Stimulated activated CD4-positive, alpha-beta T cell treated with anti-CD3 and anti-CD28 coated beads, Interleukin-12 subunit alpha, Interleukin-12 subunit beta, amount 100 ng/mL, for 4 hours (primary cell): Measurements from ENCODE around the gene PTPRN.
A peak's percentile ranks its signal among the peaks of the same experiment; 100 is the strongest.
"Not testable (repeated sequence)": the region's sequence is repeated elsewhere in the genome, so short reads cannot be mapped to it uniquely, and the experiment has no call there.

Source experiments
- DNase-seq: peaks from one replicate; pipeline ENCODE4 v3.0.0-alpha.2; 2020

PTPRN gene

DNA sequence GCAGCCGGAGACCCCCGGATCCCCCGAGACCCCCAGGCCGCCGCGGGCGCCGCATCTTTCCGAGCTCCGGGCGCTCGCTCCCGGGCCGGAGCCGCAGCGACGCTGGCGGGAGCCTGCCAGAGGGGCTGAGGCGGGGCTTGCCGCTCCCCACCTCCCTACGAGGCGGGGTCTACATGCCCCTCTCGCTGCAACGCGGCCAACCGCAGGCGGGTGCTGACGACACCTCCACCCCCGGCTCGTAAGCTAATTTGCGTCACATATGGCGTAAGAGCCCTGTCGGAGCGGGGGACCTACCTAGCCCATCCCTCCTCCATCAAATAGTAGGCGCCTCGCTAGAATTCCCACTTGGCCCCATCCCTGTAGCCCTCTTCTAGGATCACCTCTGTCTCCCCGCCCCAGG is at the start of gene PTPRN:
Gene PTPRN, minus strand, starts transcription at position 124 of the 400 bp plus-strand sequence. Its CDS starts 69 bp downstream, at position 55.
- DNase-seq = no peak

DNA sequence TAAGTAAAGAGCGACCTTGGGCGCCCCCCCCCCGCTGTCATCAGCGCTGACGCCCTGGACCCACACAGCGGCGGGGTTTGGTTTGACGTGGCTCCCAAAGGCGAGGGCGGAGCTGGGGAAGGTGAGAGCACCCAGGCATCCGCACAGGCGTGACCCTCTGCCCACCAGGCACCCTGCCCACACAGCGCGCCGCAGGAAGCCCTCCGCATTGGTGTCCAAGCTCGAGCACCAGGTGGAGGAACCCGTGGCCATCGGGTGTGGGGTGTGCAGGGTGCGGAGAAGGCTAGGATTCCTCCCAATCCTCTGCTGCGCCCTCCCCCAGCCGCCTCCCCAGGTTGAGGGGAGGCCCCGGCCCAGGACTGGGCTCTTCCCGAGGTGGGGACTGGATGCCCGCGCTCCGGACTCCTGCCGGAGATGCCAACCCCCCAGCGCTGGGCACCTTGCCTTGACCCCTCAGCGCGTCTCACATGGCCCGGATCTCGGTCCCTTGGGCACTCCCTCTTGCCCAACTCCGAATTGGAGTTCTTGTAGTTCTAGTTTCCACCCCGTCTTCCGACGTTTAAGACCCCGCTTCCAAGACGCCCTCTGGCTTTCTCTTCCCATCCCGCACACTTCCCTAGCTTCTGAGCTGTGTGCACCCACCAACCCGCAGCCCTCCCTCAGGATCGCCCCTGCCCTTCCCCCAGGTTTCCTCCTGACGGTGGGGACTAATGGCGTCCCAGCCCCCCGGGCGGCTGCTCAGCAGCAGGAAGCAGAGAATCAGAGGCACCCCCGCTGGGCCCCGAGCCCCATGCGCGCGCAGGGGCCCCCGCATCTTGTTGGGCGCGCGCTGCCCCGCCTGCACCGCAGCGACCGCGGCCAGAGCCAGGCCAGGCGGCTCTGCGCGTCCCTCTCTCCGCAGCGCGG is 49.2 kb upstream of the PTPRN start:
- no peak for DNase-seq

DNA sequence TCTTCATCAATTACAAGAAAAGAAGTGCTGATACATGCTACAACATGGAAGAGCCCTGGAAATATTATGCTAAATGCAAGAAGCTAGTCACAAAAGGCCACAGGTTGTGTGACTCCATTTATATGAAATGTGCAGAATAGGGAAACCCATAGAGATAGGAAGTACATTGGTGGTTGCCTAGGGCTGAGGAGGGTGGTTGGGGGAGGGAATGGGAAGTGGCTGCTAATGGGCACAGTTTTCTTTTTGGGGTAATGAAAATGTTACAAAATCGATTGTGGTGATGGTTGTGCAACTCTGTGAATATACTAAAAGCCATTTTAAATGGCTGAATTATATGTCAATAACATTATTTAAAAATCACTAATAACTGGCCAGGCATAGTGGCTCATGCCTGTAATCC is 47.6 kb upstream of the PTPRN start:
- DNase-seq = no peak

GRCh38 chr2:219354582-219354981 is 45.4 kb upstream of the PTPRN start:
- DNase-seq = no peak

DNA sequence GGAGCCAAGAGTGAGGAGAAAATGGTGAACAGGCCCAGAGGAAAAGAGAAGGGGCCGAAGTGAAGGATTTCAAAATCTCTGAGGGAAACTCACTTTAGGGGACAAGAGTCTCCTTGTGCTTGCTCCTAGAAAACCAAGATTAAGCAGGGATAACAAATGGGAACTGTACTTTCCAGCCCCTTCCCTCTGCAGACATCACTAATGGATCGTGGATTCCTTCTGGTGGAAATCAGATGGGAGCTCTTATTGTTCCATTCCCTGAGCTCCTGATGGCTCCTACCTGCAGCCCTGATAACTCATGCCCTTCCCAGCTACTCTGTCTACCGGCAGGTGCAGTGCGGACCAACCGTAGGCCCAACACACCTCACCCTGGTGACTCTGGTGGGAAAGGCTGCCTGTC is 43.9 kb upstream of the PTPRN start:
- no peak for DNase-seq

- peak; percentile 60 for DNase-seq
Observed at GRCh38 chr2:219352448-219353023, 43.3 kb upstream of the PTPRN start.

GRCh38 chr2:219350710-219351221 is 41.6 kb upstream of the PTPRN start:
- no peak for DNase-seq

- DNase-seq = no peak
Observed at GRCh38 chr2:219350215-219350614, 41.0 kb upstream of the PTPRN start.

DNA sequence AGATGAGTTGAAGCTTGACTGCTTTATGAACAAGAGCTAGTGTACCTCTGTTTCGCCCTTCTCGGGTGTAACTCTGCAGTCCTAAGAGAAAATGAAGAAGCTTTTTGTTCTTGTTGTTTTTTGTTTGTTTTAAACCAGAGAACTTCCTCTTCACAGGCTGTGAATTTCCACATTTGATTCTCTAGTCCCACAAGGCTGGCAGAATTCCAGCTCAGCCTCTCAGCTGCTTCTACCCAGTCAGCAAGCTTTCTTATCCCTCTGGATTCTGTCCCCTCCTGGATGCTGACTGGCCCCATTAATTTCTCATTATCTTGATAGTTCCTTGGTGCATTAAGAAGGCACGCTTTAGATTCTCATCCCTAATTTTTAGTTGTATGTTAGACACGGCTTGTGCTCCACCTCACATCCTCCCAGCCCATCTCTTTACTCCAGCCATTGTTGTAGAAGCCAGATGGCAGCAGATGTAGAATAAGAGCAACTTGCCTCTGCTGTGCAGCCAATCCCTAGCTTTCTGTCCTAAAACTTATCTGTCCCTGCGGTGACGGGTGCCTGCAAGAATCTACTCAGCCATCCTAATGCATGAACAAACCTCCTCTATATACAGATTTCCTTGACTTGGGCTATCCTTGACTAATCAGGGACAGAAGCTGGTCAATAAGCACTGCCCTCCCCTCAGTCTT is 35.7 kb upstream of the PTPRN start:
- no peak for DNase-seq

DNA sequence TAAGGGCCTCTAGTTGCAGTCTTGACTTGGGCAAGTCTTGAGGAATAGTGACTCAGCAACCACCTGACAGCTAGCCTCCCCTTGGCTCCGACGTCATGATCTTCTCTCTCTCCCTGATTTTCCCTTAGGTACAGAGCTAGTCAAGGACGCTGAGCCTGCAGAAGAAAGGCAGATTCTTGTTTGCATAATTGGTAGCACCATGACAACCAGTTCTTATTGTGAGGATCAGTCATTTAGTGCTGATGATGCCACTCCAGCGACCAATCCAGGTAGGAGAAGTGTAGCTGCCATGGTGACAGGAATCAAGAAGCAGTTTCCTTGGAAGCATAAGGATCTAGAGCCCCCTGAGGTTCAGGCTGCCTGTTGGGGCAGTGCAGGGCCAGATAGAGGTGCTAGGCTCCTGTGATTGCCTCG is 26.2 kb upstream of the PTPRN start:
- DNase-seq = no peak

DNA sequence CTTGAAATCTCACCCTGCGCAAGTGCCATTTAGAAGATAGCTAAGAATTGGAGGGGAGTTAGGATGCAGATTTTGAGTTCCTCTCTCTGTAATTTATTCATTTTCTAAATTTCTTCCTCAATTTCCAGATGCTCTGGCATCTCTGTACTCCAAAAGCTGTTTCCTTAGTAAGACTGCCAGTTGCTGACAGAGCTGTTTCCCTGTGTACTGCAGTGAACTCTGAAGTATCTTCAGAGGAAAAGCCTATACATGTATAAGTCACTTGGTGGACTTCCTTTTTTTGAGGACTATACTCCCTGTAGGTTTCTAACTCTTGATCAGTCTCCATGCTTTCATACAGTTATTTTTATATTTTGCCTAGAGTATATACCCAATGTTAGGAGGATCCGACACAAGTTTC is 24.9 kb upstream of the PTPRN start:
- no peak for DNase-seq

DNA sequence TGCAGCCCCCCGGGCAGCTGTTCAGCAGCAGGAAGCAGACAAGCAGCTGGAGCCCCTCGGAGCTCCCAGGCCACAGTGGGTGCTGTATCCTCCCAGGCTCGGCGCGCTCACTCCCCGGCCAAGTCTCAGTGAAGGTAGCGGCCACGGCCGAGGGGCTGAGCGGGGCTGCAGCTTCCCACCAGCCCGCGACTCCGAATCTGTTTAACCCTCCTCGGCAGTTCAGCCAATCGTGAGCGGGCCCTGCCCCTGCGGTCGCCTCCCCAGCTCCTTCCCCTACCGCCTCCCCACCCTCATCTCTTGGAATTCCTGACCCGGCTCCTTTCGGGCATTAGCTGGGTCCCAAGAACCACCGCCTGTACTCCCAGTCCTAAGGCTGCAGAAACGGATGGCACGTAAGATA is 23.3 kb upstream of the PTPRN start, which contains the start of gene RESP18:
Gene RESP18, minus strand, starts transcription at position 203 of the 400 bp plus-strand sequence.
- DNase-seq = no peak

GRCh38 chr2:219331560-219332213 is 22.5 kb upstream of the PTPRN start:
- peak; percentile 17 for DNase-seq

GRCh38 chr2:219327719-219328118 is 18.5 kb upstream of the PTPRN start:
- DNase-seq = no peak

DNA sequence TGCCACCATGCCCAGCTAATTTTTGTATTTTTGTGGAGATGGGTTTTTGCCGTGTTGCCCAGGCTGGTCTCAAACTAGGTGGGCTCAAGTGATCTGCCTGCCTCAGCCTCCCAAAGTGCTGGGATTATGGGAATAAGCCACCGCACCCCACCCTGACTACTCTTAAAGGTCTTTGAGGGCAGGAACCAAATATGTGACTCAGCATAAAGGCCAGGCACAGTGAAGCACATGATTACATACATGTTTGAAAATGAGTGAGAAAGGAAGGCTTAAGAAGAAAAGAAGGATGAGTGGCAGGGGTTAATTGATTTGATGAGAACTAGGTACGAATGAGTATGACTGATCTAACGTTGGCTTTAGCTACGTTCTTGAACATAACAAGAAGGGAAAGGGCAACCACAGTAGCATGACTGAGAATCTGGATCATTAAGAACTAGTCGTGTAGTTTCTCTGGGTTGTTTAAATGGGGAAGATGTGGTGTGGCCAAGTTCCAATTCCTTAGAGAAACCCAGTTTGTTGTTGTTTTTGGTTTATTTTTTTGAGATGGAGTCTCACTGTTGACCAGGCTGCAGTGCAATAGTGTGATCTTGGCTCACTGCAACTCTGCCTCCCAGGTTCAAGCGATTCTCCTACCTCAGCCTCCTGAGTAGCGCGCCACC is 16.6 kb upstream of the PTPRN start:
- DNase-seq = no peak

- no peak for DNase-seq
Observed at GRCh38 chr2:219325136-219325535, 15.9 kb upstream of the PTPRN start.

- DNase-seq = no peak
Observed at GRCh38 chr2:219323434-219323833, 14.2 kb upstream of the PTPRN start.

DNA sequence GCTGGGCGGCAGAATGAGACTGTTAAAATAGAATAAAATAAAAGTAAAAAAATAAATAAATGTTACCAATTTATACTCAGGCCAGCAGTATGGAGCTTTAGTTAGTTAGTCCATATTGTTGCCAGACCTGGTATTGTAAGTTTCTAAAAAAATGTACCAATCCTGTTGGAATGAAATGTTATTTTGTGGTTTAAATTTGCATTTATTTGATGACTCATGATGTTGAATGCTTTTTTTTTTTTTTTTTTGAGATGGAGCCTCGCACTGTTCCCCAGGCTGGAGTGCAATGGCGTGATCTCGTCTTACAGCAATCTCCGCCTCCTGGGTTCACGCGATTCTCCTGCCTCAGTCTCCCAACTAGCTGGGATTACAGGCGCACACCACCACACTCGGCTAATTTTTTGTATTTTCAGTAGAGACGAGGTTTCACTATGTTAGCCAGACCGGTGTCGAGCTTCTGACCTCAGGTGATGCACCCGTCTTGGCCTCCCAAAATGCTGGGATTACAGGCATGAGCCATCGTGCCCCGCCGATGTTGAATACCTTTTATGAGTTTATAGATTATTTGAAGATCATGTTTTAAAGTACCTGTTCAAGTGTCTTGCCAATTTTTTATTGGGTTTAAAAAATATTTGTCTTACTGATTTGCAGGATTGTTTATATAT is 5.7 kb upstream of the PTPRN start:
- DNase-seq = no peak

DNA sequence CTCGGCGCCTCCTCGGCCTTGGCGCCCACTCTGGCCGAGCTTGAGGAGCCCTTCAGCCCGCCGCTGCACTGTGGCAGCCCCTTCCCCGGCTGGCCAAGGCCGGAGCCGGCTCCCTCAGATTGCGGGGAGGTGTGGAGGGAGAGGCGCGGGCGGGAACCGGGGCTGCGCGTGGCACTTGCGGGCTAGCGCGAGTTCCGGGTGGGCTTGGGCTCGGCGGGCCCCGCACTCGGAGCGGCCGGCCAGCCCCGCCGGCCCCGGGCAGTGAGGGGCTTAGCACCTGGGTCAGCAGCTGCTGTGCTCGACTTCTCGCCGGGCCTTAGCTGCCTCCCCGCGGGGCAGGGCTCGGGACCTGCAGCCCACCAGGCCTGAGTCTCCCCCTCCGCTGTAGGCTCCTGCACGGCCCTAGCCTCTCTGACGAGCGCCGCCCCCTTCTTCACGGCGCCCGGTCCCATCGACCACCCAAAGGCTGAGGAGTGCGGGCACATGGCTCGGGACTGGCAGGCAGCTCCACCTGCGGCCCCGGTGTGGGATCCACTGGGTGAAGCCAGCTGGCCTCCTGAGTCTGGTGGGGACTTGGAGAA is 3.6 kb upstream of the PTPRN start:
- not testable (repeated sequence) for DNase-seq

GRCh38 chr2:219308142-219309101 is 779 bp downstream of the PTPRN start:
- DNase-seq = peak; percentile 67
